HG02798 (cell line): ENCODE results near the gene JARID2.

Source experiments
- ATAC-seq: cut with Tn5 transposase; IDR thresholded peaks from one replicate; pipeline ENCODE4 v1.9.1; 2021; ENCODE audit warnings: mild to moderate bottlenecking; ENCODE audit not compliant: unreplicated experiment, poor library complexity

Gene JARID2

DNA sequence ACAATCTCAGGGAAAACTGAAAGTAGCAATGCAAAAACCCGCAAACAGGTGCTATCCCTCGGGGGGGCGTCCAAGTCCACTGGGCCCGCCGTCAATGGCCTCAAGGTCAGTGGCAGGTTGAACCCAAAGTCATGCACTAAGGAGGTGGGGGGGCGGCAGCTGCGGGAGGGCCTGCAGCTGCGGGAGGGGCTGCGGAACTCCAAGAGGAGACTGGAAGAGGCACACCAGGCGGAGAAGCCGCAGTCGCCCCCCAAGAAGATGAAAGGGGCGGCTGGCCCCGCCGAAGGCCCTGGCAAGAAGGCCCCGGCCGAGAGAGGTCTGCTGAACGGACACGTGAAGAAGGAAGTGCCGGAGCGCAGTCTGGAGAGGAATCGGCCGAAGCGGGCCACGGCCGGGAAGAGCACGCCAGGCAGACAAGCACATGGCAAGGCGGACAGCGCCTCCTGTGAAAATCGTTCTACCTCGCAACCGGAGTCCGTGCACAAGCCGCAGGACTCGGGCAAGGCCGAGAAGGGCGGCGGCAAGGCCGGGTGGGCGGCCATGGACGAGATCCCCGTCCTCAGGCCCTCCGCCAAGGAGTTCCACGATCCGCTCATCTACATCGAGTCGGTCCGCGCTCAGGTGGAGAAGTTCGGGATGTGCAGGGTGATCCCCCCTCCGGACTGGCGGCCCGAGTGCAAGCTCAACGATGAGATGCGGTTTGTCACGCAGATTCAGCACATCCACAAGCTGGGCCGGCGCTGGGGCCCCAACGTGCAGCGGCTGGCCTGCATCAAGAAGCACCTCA, 250.7 kb downstream of the JARID2 start:
- no peak for ATAC-seq

DNA sequence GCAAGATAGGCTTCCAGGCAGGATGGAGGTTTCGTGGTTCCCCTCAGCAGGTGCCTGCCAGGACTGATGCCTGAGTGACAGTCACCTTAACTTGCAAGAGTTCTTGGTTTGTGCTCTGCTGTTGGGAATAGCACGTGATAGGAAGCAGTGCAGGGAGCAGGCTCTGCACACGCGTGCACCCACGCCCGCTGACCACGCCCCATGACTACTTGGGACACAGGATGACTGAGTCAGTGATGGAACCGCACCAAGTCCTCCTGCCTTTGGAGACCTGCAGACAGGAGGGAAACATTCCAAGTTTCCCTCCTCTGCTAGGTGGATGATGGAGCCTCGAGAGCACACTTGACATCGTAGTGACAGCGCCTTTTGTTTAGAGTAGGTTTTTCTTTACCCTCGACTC, 252.8 kb downstream of the JARID2 start:
- no peak for ATAC-seq

DNA sequence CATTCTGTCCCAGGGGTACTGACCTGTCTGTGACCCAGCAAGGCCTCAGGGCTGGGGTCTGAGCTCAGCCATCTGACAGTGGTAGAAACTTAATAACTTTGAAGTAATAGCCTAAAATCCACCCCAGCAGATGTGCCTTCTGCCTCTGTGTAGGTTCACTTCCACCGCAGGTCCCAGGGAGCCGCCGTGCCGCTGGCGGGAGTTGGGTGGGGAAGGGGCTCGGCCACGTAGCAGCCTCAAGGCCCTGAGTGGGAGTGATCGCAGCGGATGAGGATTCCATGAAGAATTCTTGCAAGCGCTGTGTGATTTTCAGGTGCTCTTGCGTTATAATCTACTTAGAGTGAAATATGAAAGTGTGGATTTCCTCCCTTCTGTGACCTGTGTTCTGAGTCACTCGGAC, 253.3 kb downstream of the JARID2 start:
- no peak for ATAC-seq

DNA sequence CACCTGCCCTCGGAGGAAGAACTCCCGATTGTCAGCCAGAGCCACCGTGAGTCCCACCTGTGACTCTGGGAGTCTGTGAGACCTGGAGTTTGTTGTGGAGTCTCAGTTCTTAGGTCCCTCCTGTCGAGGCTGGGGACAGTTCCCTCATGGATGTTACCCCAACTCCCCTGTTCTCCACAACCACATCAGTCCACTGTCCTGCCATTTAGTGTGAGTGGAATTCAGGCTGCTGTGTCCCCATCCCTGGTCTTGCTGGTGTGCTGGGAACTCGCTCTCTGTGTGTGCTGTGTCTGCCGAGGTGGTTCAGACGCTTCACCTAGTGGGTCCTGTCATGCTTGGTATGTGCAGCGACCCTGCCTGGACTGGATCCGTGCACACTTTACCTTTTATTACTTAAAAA, 253.7 kb downstream of the JARID2 start:
- no peak for ATAC-seq

DNA sequence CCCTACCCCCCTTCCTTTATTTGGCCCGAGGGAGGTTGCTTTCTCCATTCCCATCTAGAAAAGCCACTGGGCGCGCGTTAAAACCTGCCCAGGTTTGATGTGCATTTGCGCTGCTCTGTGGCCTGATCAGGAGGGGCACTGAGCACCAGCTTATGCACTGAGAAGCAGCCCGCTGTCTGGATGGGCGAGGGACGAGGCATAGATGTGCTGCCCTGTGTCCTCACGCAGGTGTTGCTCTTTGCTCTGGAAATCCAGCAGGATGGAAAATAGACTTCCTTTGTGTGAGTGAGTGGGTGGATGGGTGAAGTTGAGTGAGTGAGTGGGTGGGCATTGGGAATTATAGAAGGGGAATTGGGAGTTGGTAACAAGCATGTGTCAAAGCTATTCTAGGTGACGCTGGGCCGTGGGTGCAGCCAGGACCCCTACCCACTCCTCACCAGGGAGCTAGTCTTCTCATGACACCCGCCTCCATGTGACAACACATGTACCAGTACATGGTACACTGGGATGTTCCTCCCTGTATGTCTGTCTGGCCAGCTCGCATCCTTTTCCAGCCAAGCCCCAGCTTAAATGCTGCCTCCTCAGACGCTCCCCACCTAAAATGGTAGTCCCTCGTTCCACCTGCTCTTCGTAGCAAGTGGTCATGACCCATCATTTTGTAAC, 254.3 kb downstream of the JARID2 start:
- ATAC-seq = no peak

DNA sequence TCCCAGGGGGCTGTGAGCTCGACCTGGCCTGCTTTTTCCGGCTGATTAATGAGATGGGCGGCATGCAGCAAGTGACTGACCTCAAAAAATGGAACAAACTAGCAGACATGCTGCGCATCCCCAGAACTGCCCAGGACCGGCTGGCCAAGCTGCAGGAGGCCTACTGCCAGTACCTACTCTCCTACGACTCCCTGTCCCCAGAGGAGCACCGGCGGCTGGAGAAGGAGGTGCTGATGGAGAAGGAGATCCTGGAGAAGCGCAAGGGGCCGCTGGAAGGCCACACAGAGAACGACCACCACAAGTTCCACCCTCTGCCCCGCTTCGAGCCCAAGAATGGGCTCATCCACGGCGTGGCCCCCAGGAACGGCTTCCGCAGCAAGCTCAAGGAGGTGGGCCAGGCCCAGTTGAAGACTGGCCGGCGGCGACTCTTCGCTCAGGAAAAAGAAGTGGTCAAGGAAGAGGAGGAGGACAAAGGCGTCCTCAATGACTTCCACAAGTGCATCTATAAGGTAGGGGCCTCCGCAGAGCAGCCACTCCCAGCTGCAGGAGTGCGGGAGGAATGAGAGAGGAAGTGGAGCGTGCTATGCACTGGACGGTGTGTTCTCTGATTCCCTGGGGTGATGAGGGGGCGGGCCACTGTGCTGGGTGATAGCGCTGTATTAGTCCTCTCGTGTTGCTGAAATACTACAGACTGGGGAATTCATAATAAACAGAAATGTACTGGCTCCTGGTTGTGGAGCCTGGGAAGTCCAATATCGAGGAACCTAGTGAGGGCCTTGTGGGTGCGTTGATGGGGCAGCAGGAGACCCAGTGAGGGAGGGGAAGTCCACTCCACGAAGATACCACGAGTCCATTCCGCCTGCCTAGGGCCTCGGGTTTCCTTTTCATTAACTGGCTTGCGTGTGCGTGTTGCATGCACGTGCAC, 255.3 kb downstream of the JARID2 start:
- ATAC-seq = no peak

DNA sequence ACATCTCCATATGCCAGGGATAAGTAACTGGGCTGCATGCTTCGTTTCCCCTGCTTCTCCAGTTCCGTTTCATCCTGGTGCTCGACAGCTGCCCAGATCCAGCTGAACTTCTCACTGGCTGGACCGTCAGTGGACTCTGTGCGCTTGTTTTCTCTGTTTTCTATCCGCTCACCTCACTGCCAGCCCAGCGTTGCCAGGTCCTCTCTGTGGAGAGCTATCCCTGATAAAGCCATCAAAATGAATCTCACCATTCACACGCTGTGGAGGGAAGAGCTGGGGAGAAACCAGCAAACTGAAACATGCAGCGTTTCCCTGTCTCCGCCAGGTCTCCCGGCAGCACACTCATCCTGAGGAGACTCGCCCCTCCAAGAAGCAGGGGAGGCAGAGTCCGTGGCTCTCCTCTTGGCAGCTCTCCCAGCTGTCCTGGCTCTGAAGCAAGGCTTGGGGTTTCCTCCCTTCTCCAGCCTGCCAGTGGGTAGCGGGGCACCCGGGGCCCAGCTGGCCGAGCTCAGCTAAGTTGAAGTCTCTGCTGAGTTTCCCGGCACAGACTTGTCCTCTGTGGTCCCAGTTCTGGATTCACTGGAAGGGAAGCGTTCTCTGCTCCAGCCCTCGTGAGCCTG, 256.1 kb downstream of the JARID2 start:
- ATAC-seq = no peak

DNA sequence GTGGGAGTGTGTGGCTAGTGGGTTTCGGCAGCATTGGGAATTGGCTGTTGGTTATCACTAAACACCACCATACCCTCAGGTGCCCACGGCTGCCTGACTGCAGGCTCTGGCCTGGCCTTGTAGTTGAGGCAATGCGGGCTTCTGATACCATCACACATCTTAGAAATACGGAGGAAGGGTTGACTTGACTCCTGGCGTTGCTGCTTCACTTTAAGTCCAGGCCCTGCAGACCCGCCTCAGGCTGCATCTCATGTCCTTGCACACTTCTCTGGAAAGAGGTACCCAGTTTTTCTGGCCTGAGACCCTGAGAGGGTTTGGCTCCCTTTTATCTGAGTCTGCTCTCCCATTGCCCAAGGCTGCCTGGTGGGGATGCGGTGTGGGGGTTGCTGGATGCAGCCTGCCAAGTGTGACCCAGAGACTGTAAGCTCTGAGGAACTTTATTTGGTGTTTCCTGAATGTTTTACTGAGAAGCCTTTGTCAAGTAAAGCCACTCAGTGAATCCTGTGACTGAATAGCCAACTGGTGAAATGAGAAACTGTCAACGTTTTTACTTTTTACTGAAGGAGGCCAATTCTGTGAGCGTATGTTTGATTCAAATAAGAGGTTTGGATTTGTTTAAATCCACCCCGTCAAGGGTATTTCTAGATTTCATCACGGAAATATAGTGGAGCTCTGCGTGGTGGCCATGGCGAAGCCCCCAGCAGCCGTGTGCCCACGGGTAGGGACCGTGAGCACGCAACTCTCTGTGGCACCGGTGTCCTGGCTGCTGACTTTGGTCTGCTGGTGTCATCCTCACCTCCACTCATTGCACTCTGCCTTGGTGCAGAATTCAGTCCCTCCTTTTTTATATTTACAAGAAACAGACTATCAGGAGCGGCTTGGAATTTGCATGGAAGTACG, 256.8 kb downstream of the JARID2 start:
- no peak for ATAC-seq

DNA sequence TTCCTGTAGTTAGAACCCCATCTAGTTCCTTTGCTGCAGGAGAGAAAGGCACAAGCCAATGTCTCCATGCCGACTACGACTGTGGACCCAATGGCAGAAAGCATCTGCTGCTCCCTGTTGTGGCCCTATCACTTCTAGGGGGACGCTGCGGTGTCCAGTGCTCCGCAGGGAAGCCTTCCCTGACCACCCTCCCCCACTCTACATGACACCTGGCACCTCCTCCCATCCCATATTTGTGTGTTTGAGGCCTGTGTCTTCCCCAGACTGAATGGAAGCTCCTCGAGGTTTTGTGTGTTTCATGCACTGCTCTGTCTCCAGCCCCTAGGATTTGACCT, 257.4 kb downstream of the JARID2 start:
- ATAC-seq = no peak

DNA sequence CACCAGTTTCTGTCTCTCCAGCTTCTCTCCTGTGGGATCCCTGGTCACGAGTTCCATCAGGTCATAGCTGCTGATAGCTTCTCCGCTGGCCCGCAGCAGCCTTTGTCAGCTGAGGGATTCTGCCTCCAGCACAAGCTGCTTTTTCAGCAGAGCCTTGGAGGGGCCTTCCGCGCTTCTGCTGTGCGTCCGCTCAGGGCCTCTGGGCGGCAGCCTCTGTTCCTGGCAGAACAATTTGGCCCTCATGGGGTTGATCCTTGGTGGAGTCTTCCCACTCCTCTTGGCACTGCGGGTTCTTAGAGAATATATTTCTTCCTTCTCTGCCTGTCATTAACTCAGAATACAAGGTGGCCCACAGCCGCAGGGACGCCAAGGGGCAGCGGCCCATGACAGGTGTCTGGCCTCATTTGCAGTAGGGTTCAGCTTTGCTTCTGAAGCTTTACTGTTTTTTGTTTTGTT, 258.2 kb downstream of the JARID2 start:
- no peak for ATAC-seq

DNA sequence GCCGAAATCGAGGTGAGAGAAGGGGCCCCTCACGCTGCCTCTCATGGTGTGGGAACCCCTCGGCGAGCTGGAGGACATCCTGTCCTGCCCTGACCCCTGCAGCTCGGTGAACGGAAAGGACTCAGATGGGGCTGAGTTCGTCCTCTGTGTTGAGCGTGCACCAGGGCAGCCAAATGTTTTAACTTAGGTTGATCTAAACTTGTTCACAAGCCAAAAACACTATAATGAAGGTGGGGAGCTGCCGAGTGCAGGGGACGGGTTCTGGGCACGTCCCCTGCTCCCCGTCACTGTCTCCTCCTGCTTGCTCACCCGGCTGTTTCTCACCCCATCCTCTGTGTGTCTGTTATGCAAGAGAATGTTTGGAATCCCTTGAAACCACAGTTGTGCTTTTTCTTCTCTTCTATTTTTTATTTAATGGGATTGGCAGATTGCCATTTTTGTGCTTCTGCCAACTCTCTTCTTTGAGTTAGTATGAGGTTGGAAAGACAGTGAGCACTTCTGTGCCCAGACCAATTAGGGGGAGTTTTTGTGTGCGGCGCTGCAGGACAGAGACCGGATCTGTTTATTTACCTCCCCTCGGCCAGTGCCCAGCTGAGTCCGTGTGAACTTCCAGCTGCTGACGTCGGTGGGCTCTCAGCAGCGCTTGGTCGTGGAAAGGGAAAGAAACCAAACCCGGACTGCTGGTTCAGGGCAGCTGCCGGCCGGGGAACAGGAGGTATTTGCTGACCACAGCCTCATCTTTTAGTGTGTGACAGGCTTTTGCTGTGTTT, 258.9 kb downstream of the JARID2 start:
- no peak for ATAC-seq

DNA sequence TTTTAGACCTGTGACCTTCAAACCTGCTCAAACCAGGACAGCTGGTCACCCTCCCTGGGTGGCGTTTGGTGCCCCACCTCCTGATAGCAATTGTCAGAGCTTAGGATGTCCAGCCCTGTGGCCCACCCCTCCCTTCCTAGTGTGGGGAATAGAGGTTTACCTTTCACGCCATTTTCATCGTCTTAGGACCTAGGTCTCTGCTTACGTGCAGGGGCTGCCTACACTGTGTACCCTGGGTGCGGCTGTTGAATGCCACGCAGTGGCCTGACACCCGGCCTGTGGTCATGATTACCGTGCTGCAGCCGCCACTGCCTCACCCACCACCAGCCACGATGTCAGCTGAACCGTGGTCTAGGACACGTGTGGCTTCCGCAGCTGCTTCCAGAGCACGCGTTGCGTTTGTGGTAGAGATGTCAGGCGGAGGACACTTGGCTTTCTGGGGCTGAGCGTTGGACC, 259.6 kb downstream of the JARID2 start:
- ATAC-seq = no peak

DNA sequence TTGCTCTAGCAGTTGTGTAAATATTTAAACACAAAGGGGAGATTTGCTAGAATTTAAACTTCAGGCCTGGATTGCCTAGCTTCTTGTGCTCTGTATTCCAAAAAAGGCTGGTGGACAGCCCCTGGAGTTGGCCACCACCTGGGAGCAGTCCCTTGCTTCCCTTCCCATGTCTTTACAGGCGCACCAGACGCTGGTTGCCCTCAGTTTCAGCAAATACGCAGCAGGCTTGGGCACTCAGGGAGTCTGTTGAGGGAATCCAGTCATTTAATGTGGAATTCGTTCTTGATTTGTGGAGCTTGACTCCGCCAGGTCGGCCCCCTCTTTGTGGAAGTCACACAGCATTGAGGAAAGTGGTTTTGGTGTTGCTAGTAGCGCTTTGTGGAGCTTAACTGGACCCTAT, 260.2 kb downstream of the JARID2 start:
- ATAC-seq = no peak

DNA sequence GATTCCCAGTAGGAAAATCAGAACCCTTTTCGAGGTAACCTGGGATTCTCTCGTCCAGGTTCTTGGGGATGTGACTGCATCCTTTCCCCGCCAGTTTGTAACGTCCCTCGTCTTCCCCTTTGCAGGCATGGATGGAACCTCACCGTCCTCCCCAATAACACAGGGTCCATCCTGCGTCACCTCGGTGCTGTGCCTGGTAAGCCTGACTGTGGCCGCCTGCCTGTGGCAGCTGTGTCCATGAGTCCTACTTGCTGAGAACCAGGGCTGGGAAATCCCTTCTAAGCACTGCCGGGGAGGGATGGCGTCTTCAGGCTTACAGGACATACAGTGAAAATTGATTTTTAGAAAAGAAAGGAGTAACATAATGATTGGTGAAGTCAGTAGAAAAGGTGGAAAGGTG, 261.4 kb downstream of the JARID2 start:
- no peak for ATAC-seq

DNA sequence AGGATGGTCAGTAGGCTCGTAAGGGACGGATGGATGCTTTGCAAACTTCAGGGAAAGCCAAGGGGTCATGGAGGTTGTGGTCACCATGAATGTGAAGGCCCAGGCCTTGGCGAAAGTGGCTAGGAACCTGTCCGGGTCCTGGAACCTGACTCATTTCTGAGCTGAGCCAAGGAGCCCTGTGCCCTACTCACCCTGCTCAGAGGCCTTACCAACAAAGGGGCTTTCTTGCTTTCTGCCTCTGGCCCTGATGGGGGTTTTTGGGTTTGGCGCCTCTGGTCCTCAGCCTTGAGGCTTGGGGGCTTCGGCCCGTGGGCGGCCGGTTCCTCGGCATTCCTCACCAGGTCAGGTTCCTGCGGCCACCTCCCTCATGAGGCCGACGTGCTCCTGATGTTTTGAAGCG, 261.9 kb downstream of the JARID2 start:
- no peak for ATAC-seq

DNA sequence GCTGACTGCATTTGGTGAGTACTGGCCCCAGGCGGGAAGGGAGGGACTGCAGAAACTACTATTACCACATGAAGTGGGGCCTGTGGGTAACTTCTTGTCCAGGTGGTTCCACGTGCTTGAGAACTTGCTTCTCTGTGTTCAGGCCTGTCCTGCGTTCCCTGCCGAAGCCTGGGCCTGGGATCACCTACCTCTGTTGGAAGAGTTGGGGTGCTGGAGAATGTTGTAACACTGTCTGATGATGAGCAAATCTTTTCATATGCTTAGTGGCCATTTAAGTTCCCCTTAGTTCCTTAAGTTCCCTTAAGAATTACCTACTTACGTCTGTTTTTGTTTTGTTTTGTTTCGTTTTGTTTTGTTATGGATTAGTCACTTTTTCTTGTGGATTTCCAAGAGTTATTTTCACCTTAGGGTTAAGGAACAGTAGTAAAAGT, 262.6 kb downstream of the JARID2 start:
- no peak for ATAC-seq

DNA sequence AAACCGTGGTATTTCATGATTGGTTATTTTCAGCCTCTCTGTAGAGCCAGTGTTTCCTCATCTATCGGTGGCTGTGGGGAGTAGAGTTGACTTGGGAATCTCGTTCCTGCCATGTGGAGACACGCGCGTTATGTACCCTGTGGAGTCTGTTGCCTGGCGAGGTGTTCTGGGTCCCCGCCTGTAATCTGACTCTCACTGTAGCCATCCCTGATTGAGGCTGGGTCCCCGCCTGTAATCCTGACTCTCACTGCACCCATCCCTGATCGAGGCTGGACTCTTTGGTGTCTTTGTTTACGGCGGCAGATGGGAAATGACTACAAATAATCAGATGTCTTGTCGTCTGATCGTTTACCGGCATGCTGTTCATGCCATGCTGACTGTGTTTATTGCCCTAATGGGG, 263.1 kb downstream of the JARID2 start:
- ATAC-seq = no peak

DNA sequence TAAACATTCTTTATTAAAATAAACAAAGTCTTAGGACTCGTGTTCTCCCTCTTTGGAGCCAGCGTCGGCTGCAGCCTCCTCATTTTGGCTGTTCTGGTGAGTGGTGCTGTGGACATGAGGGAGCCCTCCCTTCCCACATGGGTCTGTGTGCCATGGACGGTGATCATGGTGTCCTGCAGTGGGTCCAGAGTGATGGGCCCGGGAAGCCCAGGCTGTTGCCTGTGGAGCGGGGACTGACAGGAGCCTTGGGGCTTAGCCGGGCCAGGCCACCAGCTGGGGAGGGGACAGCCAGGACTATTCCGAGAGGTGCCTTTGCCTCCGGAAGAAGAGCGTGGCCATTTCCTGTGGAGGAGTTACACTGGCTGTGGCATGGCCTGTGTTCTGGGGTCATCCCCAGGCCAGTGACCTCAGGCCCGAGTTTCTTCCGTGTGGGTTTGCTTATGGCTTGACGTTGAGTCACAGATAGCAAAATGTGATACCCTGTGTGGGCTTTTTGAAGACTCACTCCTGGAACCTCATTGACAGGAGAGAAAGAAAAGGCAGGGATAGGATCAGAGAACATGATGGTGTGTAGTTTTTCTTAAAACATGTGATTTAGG, 263.6 kb downstream of the JARID2 start:
- ATAC-seq = no peak
